Endothelial cell of hepatic sinusoid (primary cell): ENCODE data around the gene C12orf56.

ENCODE experiments used
- in situ Hi-C: cut with HindIII; loops from 2 replicates; pipeline ENCODE4 v1.10.0; 2017; ENCODE audit warnings: low sequenced_read_pairs

C12orf56 gene

GRCh38 chr12:64390275-64390851 lies at the start of gene C12orf56:
C12orf56 (minus strand) TSS chr12:64390758; CDS start chr12:64390565, 193 bp downstream.
- in situ Hi-C loops = no loop called here

GRCh38 chr12:64440100-64440499 lies 49.5 kb upstream of the C12orf56 start:
- in situ Hi-C loops = loop anchor here (5.0 kb wide), 1 partner anchor 47 kb away; no protein-coding TSS in a partner anchor

- in situ Hi-C loops = no loop called here
Measured at GRCh38 chr12:64433915-64434314, 43.4 kb upstream of the C12orf56 start.

GRCh38 chr12:64431791-64432190 lies 41.2 kb upstream of the C12orf56 start:
- in situ Hi-C loops = no loop called here

- in situ Hi-C loops = no loop called here
Measured at GRCh38 chr12:64430886-64431285, 40.3 kb upstream of the C12orf56 start.

GRCh38 chr12:64428956-64429355 lies 38.4 kb upstream of the C12orf56 start:
- in situ Hi-C loops = no loop called here

GRCh38 chr12:64427988-64428387 lies 37.4 kb upstream of the C12orf56 start:
- in situ Hi-C loops = no loop called here

GRCh38 chr12:64419696-64420095 lies 29.1 kb upstream of the C12orf56 start:
- in situ Hi-C loops = no loop called here

GRCh38 chr12:64418209-64418608 lies 27.7 kb upstream of the C12orf56 start:
- in situ Hi-C loops = no loop called here

GRCh38 chr12:64413884-64414283 lies 23.3 kb upstream of the C12orf56 start:
- in situ Hi-C loops = no loop called here

GRCh38 chr12:64412459-64412858 lies 21.9 kb upstream of the C12orf56 start:
- in situ Hi-C loops = no loop called here

GRCh38 chr12:64411427-64411826 lies 20.9 kb upstream of the C12orf56 start:
- in situ Hi-C loops = no loop called here

GRCh38 chr12:64407342-64408223 lies 17.0 kb upstream of the C12orf56 start:
- in situ Hi-C loops = loop anchor here (5.0 kb wide), 1 partner anchor 45 kb away; the partner anchor contains the start of gene TBK1

GRCh38 chr12:64404470-64405256 lies 14.1 kb upstream of the C12orf56 start:
- in situ Hi-C loops = loop anchor here (5.0 kb wide), 1 partner anchor 48 kb away; the partner anchor contains the start of gene TBK1

GRCh38 chr12:64403707-64404469 lies 13.3 kb upstream of the C12orf56 start, which contains the start of gene XPOT:
XPOT (plus strand) TSS chr12:64404392; CDS start chr12:64410036, 5,644 bp downstream.
- in situ Hi-C loops = no loop called here

- in situ Hi-C loops = no loop called here
Measured at GRCh38 chr12:64402181-64402580, 11.6 kb upstream of the C12orf56 start.

- in situ Hi-C loops = no loop called here
Measured at GRCh38 chr12:64400041-64400440, 9.5 kb upstream of the C12orf56 start.

GRCh38 chr12:64395739-64396138 lies 5.2 kb upstream of the C12orf56 start:
- in situ Hi-C loops = no loop called here

GRCh38 chr12:64392221-64392620 lies 1.7 kb upstream of the C12orf56 start:
- in situ Hi-C loops = no loop called here

GRCh38 chr12:64389154-64389553 lies 1.4 kb downstream of the C12orf56 start:
- in situ Hi-C loops = no loop called here
